Calu3 (cell line): ENCODE results near the gene BAZ1A. TPM values are rescaled to one million over a fixed set of nuclear protein-coding genes. Genes with fewer than 3 reads are reported as not detected.

ENCODE experiments used
- BruUV-seq: library from RNA; stranded (reverse); fragments of 400-500 nt; replicated peaks from 2 replicates; lab custom pipeline; 2021; lab: Mats Ljungman, UMichigan
- CTCF ChIA-PET: fragments of 300-600 bp; sonication (Branson Sonifier 250); formaldehyde crosslinking; loops from one replicate; lab custom pipeline; 2022; ENCODE audit warnings: antibody characterized with exemption; lab: Charles Lee
- DNase-seq: peaks from one replicate; pipeline ENCODE4 v3.0.0; 2022
- H3K27ac Mint-ChIP-seq: one replicate; pipeline ENCODE4 v1.8.0; 2022; ENCODE audit warnings: mixed read lengths; ENCODE audit not compliant: unreplicated experiment
- H3K27me3 Mint-ChIP-seq: one replicate; pipeline ENCODE4 v1.8.0; 2022; ENCODE audit warnings: mixed read lengths; ENCODE audit not compliant: unreplicated experiment
- H3K36me3 Mint-ChIP-seq: one replicate; pipeline ENCODE4 v1.8.0; 2022; ENCODE audit warnings: mild to moderate bottlenecking, moderate library complexity, mixed read lengths; ENCODE audit not compliant: insufficient read depth, unreplicated experiment
- H3K4me1 Mint-ChIP-seq: one replicate; pipeline ENCODE4 v1.8.0; 2022; ENCODE audit warnings: mild to moderate bottlenecking, low read depth, mixed read lengths; ENCODE audit not compliant: unreplicated experiment
- H3K4me3 Mint-ChIP-seq: one replicate; pipeline ENCODE4 v1.8.0; 2022; ENCODE audit warnings: mild to moderate bottlenecking, low read depth, moderate library complexity, mixed read lengths; ENCODE audit not compliant: unreplicated experiment
- H3K9me3 Mint-ChIP-seq: one replicate; pipeline ENCODE4 v1.8.0; 2022; ENCODE audit warnings: low read depth, mixed read lengths; ENCODE audit not compliant: unreplicated experiment
- intact Hi-C: fragments of 100-400 bp; cut with micrococcal nuclease; formaldehyde crosslinking; loops from one replicate; pipeline ENCODE4 v1.10.0; 2022; ENCODE audit not compliant: unreplicated experiment
- total RNA-seq: library from RNA; stranded (reverse); gene quantifications from 2 replicates; pipeline ENCODE4 v1.2.3, GENCODE V29; 2022
- TF ChIP-seq, protein P1 (sequence below): fragments of 200-600 bp; IDR thresholded peaks from one replicate; pipeline ENCODE4 v1.8.0; 2022; ENCODE audit warnings: antibody characterized with exemption; ENCODE audit not compliant: unreplicated experiment

Gene BAZ1A
- total RNA-seq, 1 experiment from 2014 or later = 35.7 TPM

DNA sequence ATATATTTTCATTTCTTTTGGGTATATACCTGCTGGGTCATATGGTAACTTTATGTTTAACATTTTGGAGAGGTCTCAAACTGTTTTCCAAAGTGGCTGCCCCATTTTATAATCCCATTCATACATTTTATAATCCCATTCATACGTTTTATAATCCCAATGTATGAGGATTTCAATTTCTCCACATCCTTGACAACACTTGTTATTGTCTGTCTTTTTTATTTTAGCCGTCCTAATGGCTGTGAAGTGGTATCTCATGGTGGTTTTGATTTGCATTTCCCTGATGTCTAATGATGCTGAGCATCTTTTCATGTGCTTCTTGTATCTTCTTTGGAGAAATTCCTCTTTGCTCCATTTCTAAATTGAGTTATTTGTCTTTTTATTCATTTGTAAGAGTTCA is 154.0 kb downstream of the BAZ1A start:
- intact Hi-C loops = no loop called here
- CTCF ChIA-PET = no interaction called here
- Mint-ChIP-seq H3K27me3 (no peaks in the 10 kb centered on the region), H3K4me1 (no peaks in the 10 kb centered on the region), H3K36me3 (no peaks in the 10 kb centered on the region), H3K4me3 (no peak overlapping the region), H3K9me3 (no peaks in the 10 kb centered on the region), H3K27ac (no peak overlapping the region)
- TF ChIP-seq, protein P1, sequence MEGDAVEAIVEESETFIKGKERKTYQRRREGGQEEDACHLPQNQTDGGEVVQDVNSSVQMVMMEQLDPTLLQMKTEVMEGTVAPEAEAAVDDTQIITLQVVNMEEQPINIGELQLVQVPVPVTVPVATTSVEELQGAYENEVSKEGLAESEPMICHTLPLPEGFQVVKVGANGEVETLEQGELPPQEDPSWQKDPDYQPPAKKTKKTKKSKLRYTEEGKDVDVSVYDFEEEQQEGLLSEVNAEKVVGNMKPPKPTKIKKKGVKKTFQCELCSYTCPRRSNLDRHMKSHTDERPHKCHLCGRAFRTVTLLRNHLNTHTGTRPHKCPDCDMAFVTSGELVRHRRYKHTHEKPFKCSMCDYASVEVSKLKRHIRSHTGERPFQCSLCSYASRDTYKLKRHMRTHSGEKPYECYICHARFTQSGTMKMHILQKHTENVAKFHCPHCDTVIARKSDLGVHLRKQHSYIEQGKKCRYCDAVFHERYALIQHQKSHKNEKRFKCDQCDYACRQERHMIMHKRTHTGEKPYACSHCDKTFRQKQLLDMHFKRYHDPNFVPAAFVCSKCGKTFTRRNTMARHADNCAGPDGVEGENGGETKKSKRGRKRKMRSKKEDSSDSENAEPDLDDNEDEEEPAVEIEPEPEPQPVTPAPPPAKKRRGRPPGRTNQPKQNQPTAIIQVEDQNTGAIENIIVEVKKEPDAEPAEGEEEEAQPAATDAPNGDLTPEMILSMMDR = no peak
- BruUV-seq = no TSS peak
- DNase-seq = no peak

DNA sequence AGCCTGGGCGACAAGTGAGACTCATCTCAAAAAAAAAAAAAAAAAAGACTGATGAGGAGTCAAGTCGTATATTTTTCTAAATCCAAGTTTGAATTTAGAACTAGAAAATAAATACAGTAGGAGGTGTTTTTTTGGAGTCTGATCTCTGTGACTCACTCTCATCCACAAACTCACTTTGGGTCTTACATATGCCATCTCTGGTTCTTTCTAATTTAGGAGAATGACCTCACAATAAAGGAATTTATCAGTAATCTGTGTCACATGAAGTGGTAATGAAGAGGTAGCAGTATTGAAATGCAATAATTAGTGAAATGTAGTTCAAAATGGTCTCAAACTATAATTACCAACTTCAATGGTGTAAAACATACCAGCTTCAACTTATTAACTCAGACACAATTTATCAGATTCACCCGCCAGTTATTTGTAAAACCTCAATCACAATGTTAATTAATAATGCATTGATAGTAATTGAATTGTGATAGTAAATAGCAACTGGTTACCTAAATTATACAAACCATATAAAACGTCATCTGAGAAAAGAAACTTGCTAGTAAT is 156.3 kb downstream of the BAZ1A start:
- no peaks in the 10 kb centered on the region for H3K27me3 Mint-ChIP-seq
- TF ChIP-seq, protein P1 = no peak
- no peak overlapping the region for H3K4me3 Mint-ChIP-seq
- no peaks in the 10 kb centered on the region for H3K9me3 Mint-ChIP-seq
- intact Hi-C loops = no loop called here
- H3K27ac Mint-ChIP-seq = no peak overlapping the region
- no TSS peak for BruUV-seq
- peaks cover 7% of the 10 kb centered on the region for H3K36me3 Mint-ChIP-seq
- H3K4me1 Mint-ChIP-seq = no peaks in the 10 kb centered on the region
- DNase-seq = no peak
- CTCF ChIA-PET = interaction anchor here (1.1 kb wide), 1 partner anchor 19 kb away, joined by 5 read pairs; no protein-coding TSS in a partner anchor

DNA sequence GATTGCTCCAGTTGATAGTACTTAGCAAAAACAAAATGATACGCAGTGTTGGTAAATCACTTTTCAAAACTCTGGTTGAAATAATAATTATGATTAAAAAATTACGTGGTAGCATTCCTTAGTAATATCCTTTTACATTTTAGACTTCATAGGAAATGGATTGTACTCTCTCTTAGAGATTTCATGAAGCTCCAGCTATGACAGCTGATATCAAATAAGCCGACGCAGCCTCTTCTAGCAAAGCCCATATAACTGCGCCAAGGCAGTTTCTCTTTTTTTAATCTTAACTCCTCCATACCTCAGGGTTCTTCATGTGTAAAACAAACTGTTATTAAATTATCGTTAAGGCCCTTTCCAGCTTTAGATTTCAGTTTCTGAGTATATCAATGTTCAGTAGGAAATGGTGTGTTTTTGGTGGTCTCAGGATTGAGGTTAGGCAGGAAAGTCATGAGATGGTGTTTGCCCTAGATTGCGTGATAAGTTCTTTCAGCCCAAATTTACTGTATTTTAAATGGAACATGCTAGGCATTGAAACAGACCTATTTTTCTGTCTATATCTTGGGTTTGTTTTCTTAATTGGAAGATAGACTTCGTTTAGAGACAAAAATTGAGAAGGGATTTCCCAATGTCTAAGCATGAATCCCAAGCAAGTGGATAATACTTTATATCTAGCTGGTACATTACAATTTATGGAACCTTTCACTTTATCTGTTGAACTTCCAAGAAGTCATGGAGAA is 159.9 kb downstream of the BAZ1A start:
- Mint-ChIP-seq H3K27me3 (no peaks in the 10 kb centered on the region), H3K36me3 (peaks cover 13% of the 10 kb centered on the region), H3K27ac (no peak overlapping the region), H3K4me1 (peaks cover 8% of the 10 kb centered on the region), H3K9me3 (no peaks in the 10 kb centered on the region), H3K4me3 (peak overlapping the region; percentile 69)
- intact Hi-C loops = no loop called here
- no TSS peak for BruUV-seq
- DNase-seq = no peak
- TF ChIP-seq, protein P1 = no peak
- CTCF ChIA-PET = no interaction called here

DNA sequence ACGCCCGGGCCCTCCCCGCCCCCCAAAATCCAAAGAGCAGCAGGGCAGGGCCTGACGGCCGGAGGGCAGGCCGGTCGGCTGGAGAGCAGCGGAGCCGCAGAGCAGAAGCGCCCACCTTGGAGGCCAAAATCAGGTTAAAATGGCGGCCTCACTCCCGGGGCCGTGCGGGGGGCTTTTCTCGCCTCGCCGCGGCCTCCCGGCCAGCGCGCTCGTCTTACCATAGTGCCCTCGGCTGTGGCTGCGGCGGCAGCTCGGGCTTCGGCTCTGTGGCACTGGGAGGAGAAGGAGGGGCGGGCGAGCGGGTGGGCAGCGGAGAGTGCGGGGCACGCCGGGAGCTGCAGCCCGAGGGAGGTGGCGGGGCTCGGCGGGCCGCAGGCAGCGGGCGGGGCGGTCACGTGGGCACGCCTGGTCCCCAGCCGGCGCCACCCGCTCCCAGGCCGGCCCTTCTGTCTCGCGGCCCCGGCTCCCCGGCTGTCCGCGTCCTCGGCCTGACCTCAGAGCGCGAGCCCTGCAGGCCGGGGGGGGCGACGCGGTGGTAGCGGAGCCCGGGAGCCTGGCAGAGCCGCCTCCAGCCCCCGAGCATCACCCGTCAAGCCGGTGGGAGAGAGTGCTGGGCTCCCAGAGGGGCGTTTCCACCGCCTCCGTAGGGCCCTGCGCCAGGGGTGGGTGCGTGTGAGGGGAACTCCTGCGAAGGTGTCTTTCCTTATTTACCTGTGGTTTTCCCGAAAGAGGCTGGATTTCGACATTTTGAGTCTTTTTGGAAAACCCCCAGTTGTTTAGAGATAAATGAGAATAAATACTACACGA is 160.6 kb downstream of the BAZ1A start, which contains the start of gene CFL2:
Gene CFL2, minus strand, starts transcription at position 274 of the 807 bp plus-strand sequence. Its CDS starts 53 bp downstream, at position 221.
- BruUV-seq = no TSS peak
- Mint-ChIP-seq H3K4me1 (peaks cover 8% of the 10 kb centered on the region), H3K9me3 (no peaks in the 10 kb centered on the region), H3K36me3 (peaks cover 13% of the 10 kb centered on the region), H3K4me3 (peak within 1 kb of the TSS; percentile 69), H3K27ac (peak within 1 kb of the TSS; percentile 78), H3K27me3 (no peaks in the 10 kb centered on the region)
- CTCF ChIA-PET = interaction anchor here (1.0 kb wide), 1 partner anchor 8 kb away, joined by 5 read pairs; no protein-coding TSS in a partner anchor
- intact Hi-C loops = no loop called here
- DNase-seq = peak; percentile 79
- TF ChIP-seq, protein P1 = no peak
